Measurements from ENCODE around the gene CCDC85C.

DNA sequence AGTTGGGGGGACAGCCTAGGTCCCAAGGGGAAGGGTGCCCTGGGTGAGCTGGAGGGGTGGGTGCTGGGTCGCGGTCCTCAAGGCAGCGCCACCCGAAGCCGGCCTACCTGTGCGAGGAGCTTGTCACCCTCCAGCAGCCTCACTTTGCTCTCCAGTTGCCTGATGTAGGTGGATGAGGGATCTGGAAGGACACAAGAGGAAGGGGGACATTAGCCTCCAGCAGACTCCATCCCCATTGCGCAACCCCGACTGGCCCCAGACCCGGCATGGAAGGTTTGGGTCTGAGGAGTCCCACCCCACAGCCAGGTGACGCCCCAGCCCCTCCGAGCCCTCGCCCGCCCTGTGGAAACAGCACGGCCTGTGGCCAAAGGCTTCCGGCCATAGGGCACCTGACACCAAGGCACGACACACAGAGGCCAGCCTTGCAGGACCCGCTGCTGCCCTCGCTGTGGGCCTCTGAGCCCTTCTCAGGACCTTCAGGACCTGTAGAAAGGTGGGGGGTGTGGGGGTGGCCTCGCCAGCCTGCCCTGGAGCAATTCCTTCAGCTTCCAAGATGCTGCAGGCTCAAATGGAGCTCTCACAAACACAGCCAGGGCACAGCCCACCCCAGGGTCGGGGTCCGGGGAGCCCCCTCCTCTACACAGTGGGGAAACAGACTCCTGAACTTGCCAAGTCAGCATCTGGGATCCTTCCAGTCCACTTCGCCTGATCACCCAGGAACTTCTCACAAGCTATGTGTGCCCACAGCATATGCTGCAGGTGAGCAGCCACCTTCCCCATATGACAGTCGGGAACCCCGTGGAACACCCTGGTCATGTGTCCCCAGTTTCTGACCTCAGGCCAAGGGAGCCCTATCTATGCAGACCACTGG, 67.9 kb downstream of the CCDC85C start:
- TF ChIP-seq, protein P1, sequence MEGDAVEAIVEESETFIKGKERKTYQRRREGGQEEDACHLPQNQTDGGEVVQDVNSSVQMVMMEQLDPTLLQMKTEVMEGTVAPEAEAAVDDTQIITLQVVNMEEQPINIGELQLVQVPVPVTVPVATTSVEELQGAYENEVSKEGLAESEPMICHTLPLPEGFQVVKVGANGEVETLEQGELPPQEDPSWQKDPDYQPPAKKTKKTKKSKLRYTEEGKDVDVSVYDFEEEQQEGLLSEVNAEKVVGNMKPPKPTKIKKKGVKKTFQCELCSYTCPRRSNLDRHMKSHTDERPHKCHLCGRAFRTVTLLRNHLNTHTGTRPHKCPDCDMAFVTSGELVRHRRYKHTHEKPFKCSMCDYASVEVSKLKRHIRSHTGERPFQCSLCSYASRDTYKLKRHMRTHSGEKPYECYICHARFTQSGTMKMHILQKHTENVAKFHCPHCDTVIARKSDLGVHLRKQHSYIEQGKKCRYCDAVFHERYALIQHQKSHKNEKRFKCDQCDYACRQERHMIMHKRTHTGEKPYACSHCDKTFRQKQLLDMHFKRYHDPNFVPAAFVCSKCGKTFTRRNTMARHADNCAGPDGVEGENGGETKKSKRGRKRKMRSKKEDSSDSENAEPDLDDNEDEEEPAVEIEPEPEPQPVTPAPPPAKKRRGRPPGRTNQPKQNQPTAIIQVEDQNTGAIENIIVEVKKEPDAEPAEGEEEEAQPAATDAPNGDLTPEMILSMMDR (IDR thresholded peaks at IDR 0.05) = no peak
- no peak for TF ChIP-seq ZFX (IDR thresholded peaks at IDR 0.05; ENCODE audit: borderline replicate concordance)
